Activated CD4-positive, alpha-beta T cell treated with anti-CD3 and anti-CD28 coated beads, Interleukin-10, Interleukin-2, amounts not matched to agents 100 ng/mL and 50 ng/mL, durations not matched to agents 16 hours and 8 hours (primary cell): Measurements from ENCODE around the gene NRG4.
A peak's percentile ranks its signal among the peaks of the same experiment; 100 is the strongest.
"Not testable (repeated sequence)": the region's sequence is repeated elsewhere in the genome, so short reads cannot be mapped to it uniquely, and the experiment has no call there.

ENCODE experiments used
- DNase-seq: peaks from one replicate; pipeline ENCODE4 v3.0.0-alpha.2; 2020

Gene NRG4

DNA sequence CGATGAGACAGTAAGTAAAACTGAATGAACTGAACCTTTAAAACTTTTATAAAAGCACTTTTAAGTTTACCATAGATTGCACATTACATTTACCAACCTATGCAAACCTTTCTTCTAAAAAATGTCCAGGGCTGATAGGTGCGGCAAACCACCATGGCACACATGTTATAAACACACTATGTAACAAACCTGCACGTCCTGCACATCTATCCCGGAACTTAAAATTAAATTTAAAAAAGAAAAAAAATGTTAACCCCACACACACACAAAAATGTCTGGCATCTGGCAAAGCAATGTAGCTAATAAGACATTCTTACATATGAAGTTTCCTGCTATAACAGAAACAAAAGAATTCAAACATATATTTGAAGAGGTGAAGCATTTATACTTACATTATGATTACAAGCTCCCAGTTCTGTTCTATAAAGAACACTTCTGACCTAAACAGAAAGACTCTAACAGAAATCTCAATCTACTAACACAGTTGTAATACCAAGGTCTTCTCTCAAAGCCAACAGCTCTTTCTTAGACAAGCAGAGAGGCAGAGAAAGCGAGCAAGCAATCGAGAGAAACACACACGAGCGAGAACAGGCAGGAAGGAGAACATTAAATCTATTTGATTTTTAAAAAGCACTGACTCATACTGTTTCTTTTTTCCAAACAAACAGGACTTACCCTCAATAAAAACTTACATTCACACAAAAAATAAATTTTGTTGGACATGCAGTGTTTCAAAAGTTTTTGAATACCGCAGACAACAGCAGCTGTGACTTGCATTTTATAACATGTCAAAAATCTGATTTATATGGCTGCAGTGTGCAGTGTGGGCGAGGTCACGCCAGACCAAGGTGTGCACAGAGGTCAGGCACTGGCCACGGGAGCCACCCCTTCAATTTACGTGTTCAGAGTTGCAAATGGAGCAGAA lies at the start of gene NRG4:
Gene NRG4 (minus strand): TSS at position 798 of the 925 bp plus-strand sequence. CDS start 1,194 bp downstream, outside the sequence.
- no peak for DNase-seq

- DNase-seq = no peak
These were observed 49.5 kb upstream of the NRG4 start for GRCh38 chr15:76061700-76062099.

GRCh38 chr15:76060118-76060989 lies 48.1 kb upstream of the NRG4 start:
- peak; percentile 31 for DNase-seq

GRCh38 chr15:76059320-76060117 lies 47.3 kb upstream of the NRG4 start, which contains the start of gene TMEM266:
TMEM266 (plus strand) TSS chr15:76059985; CDS start chr15:76134264, 74,279 bp downstream.
- DNase-seq = peak; percentile 12

GRCh38 chr15:76058714-76059319 lies 46.6 kb upstream of the NRG4 start:
- DNase-seq = peak; percentile 41

DNA sequence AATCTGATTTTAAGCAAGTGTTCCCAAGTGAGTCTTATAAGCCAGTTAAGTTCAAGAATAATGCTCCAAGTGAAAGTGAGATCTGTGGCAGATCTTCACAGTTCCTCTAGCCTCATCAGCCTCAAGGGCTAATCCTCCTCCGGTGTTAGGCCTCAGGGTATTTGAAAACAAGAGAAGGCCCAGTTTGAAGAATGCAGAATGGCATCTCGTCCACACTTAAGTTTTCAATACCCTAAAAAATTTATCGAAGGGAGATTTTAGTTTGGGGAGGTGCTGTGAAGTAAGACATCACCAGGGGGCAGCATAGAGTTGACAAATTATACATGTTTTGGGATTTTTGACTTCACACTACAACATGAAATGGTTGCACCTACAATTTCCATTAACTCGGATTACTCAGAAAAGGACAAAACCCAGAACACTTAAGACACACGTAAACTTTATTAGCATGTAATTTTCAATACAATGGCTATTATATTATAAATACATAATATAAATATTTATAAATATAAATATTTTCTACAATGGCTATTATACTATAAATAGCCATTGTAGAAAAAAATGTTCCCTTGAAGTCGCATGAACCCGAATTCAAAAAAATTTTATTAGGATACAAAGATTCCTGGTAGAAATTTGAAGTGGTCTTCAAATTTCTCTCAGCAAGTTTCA lies 45.2 kb upstream of the NRG4 start:
- DNase-seq = peak; percentile 54

- DNase-seq = no peak
These were observed 44.7 kb upstream of the NRG4 start for GRCh38 chr15:76056931-76057330.

GRCh38 chr15:76054201-76054600 lies 42.0 kb upstream of the NRG4 start:
- not testable (repeated sequence) for DNase-seq

DNA sequence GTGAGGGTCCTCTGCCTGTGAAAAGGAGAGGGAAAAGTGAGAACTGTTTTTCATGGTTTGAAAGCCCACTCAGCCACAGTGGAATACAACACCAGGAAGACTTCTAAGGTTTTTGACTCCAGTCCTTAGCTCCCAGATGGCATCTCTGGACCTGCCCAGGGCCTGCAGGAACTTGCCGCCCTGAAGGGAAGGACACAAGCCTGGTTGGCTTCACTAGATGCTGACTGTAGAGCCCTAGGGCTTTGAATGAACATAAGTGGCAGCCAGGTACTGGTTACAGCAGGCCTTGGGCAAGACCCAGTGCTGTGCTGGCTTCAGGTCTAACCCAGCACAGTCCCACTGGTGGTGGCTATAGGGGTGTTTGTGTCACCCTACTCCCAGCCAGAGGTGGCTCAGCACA lies 26.3 kb upstream of the NRG4 start:
- DNase-seq = no peak

DNA sequence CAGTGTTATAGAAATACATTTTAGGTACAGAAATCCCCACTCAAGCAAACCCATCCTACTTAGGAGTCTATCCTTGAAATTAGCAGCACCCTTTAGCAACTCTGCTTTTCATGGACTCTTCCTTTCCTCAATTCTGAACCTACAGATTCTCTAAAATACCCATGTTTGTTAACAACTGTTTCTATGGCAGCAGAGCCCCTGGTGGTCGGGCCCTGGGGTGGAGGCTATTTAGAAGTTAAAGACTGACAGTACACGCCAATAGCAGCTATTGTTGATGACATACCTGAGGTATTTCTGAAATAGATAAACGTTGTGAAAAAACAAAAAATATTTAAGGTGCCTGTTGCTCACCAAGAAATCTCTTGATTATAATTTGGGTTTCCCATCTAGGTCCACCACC lies 23.4 kb upstream of the NRG4 start:
- no peak for DNase-seq

DNA sequence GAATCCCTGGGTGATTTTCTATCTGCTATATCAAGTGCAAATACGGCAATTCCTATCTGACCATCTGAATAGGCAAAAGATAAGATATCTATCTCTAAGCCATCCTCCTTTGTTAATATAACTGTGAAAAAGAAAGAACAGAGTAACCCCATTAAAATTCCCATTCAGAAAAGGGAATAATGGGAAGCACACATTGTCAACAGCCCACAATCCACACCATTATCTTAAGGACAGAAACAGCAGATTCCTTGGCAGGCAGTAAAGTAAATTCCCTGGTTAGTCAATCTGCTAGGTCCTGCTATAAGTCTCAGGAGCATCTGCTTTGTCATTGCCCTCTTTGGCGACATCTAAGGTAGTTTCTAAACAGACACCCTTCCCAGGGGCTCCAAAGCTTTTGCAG lies 21.9 kb upstream of the NRG4 start:
- DNase-seq = no peak

- no peak for DNase-seq
These were observed 21.2 kb upstream of the NRG4 start for GRCh38 chr15:76033438-76033837.

- no peak for DNase-seq
These were observed 19.8 kb upstream of the NRG4 start for GRCh38 chr15:76032046-76032445.

DNA sequence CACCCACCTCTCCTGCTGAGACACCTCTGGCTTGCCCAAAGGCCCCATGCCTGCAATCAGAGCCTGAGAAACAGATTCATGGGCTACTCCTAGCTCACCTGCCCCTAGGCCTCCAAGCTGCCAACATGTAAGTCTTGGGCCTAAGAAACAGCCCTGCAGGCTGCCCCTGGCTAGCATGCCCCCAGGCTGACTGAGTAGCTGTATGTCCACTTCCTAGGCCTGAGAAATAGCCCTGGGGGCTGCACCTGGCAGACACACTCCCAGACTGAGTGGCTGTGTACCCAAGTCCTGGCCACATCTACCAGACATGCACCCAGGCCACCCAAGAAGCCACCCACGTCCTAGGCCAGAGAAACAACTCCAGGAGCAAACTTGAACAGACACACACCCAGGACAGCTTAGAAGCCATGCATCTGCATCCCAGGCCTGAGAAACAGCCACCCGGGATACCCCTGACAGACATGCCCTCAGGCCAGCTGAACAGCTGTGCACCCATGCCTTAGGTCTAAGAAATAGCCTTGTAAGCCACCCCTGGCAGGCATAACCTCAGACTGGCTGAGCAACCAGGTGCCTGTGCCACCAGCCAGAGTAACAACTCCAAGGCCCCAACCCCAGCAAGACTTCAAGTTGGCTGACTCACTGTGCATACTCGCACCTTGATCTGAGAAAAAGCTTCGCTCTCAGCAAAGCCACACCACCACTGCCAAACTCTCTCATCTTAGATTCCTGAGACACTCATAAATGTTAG lies 12.0 kb upstream of the NRG4 start:
- no peak for DNase-seq

- DNase-seq = not testable (repeated sequence)
These were observed 1.2 kb upstream of the NRG4 start for GRCh38 chr15:76013470-76013869.

DNA sequence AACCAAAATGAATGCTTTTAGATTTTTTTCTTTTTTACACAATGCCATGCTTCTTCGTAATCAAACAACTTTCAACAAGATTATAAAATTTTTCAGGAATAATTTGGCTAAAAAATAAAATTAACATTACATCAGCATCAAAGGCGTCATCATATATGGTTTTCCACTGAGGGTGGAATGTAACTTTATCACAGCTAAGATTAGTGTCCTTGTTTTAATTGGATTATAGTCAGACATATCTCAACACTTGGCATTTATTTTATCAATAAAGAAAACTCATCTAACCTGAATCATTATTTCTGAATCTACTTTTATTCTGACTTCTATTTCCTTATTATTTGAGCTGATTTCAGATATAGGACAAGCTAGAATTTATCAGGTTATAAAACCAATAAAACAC lies 1.6 kb downstream of the NRG4 start:
- no peak for DNase-seq

GRCh38 chr15:76006136-76006778 lies 6.0 kb downstream of the NRG4 start:
- no peak for DNase-seq

GRCh38 chr15:76003364-76003763 lies 8.9 kb downstream of the NRG4 start:
- DNase-seq = no peak

- no peak for DNase-seq
These were observed 16.6 kb downstream of the NRG4 start for GRCh38 chr15:75995611-75996010.

GRCh38 chr15:75994220-75994619 lies 18.0 kb downstream of the NRG4 start:
- no peak for DNase-seq
